A549 treated with RU486 at 1 μM for 4 hours (cell line): ENCODE results near the gene FGD2. TPM values are rescaled to one million over a fixed set of nuclear protein-coding genes. Genes with fewer than 3 reads are reported as not detected.

Experiments
- total RNA-seq: library from RNA; stranded (reverse); fragments of 200-300 nt; extraction: Qiagen RNA extraction; gene quantifications from 5 replicates; pipeline ENCODE4 v1.2.3, GENCODE V29; 2022; ENCODE audit warnings: low read depth

Gene FGD2
- not detected in 5 replicates for total RNA-seq

DNA sequence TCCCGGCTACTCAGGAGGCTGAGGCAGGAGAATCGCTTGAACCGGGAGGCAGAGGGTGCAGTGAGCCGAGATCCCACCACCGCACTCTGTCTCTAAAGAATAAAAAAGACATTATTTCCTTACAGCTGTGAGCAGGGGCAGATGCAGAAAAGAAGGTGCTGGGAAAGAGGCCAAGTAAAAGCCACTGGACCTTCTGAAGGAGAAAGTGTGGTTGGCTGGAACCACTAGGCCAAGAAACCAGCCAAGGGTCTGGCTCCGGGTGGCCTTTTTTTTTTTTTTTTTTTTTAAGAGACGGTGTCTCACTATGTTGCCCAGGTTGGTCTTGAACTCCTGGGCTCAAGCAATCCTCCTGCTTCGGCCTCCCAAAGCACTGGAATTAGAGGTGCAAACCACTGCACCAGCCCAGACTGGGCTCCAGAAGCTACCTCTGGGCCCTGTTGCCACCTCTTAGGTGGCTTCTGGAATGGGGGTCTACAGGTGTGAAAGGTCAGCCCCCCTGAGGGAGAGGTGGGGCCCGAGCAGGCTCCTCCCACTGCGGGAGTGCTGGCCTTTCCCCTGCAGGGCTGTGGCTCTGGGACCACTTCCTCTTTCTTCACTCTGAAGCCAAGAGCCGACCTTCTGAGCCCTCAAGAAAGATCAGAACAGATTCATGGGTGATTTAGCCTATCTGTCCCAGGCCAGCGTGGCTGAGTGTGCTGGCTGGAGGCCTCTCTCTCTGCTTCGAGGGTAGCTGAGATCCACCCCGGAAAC, at the start of gene FGD2:
Gene FGD2, plus strand, starts transcription at position 595 of the 750 bp plus-strand sequence. CDS start 163 bp downstream, outside the sequence.

GRCh38 chr6:36985808-36986703, 19.4 kb upstream of the FGD2 start, which contains the start of gene MTCH1:
Gene MTCH1, minus strand, starts transcription at chr6:36986196. Its CDS starts 23 bp downstream, at chr6:36986173.

Other genes starting within 250 kb of the FGD2 start
- 0.05 to 0.15 TPM (median 0.08 TPM) in 4 of 5 replicates, not detected in the other for gene CPNE5, start 166.2 kb upstream of the FGD2 start, total RNA-seq
- gene PPIL1, start 130.9 kb upstream of the FGD2 start, total RNA-seq = 38.9 to 51.4 TPM (median 42.2 TPM) in 5 replicates
- gene C6orf89, start 119.7 kb upstream of the FGD2 start, total RNA-seq = 14.6 to 17.1 TPM (median 16.7 TPM) in 5 replicates
- not detected in 5 replicates for gene PI16, start 50.9 kb upstream of the FGD2 start, total RNA-seq
- gene MTCH1, start 19.5 kb upstream of the FGD2 start, total RNA-seq = 109 to 141 TPM (median 131 TPM) in 5 replicates
- gene PIM1, start 164.5 kb downstream of the FGD2 start, total RNA-seq = 12.1 to 24.2 TPM (median 20.4 TPM) in 5 replicates